Left colon (tissue), 2 donors: ENCODE measurements around the gene TMEM178B. TPM values are rescaled to one million over a fixed set of nuclear protein-coding genes. Genes with fewer than 3 reads are reported as not detected.

Experiments used
- ATAC-seq: fragments of 200-7000 bp; cut with Tn5 transposase; one replicate; pipeline ENCODE4 v1.9.1; 2020; ENCODE audit warnings: mild to moderate bottlenecking, moderate library complexity
- DNase-seq, 2 donors: peaks; one replicate each; pipeline ENCODE4 v3.0.0-alpha.2; 2020
- intact Hi-C, 2 donors: fragments of 100-400 bp; cut with DNase I in 1 of 2; cut with micrococcal nuclease in 1 of 2; formaldehyde crosslinking; loops; one replicate each; pipeline versions ENCODE4 v1.11.2 to v1.14.0; 2022; cut with DNase I, micrococcal nuclease
- total RNA-seq, 2 donors: library from RNA; stranded (reverse); fragmentation: NEBNext Ultra II Directional; extraction: Animal tissue kit (Norgen Biotek cat#: 25700); gene quantifications; one replicate each; pipeline ENCODE4 v1.2.1, GENCODE V29; 2021
- donor health status: DM: no; HTN: no; CAD: no.
- donor health status: DM: yes; HTN: yes; CAD: no.

TMEM178B gene
- total RNA-seq, 2 donors from 2014 or later, result 0.31 to 0.34 TPM

DNA sequence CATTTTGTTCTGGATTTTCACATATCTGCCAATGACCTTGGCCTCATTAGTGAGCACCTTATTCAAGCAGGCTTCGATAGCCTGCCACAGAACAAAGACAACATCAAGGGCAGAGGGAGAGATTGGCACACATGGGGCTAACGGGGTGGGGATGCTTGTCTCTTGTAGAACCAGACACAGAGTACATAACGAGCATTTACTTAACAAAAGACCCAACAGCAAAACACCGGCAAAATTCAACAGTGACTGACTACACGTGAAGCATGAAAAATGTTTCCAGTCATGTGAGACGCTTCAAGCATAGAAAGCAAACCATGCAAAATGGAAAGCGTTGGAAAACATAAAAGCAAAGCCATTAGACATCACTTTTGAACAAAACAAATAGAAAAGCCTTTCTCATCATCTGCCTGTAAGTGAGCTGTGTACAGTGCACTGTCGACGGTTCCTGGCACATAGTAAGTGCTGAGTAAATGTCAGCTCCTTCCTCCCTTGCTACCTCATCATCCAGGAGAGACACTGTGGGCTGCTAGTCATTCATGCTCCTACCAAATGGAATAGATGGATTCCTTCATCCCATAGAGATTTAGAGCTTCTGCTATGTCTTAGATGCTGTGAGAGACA, 342.9 kb downstream of the TMEM178B start:
- DNase-seq (no peak), ATAC-seq (no peak)
- intact Hi-C loops, result no loop called here

DNA sequence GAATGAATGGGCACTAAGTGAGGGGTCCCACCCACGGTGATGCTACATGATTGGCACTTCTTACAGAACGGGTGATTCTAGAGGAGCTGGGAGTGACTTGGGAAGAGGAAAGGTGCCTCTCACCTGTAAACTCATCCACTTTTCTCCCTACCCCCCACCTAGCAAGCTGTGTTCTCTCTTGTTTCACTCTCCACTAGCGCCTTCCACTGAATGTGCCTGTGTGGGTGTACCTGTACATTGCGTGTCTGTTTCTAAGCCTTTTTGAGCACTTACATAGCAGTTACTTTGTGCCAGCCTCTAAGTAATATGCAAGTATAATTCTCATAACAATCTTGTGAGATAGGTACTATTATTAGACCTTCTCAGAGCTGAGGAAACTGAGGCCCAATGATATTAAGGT, 343.6 kb downstream of the TMEM178B start:
- intact Hi-C loops, result no loop called here
- no peak for ATAC-seq
- DNase-seq, result no peak

- no peak for DNase-seq
- ATAC-seq, result no peak
- intact Hi-C loops, result no loop called here
These were observed 344.2 kb downstream of the TMEM178B start for GRCh38 chr7:141418066-141418465.

DNA sequence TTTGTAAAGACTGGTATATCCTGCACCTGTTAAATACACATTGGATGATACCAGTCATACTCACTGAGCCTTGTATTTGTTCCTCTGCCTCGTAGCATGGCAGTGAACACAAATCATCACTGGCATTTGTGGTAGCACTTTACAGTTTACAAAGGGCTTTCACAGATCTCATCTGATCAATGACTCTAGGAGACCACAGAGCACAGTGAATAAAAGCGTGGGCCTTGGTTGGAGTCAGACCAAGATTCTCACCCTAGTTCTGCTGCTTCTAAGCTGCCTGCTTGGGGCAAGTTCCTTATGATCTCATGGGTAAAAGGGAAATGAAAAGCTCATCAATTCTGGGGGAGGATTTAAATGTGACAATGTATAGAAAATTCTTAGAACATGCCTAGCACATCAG, 347.4 kb downstream of the TMEM178B start:
- intact Hi-C loops, result no loop called here
- no peak for ATAC-seq
- DNase-seq, result no peak

GRCh38 chr7:141427134-141427533, 353.3 kb downstream of the TMEM178B start:
- intact Hi-C loops, result no loop called here
- DNase-seq, result no peak
- ATAC-seq, result no peak

GRCh38 chr7:141430455-141431139, 356.7 kb downstream of the TMEM178B start:
- intact Hi-C loops, result no loop called here
- DNase-seq, result no peak
- no peak for ATAC-seq

DNA sequence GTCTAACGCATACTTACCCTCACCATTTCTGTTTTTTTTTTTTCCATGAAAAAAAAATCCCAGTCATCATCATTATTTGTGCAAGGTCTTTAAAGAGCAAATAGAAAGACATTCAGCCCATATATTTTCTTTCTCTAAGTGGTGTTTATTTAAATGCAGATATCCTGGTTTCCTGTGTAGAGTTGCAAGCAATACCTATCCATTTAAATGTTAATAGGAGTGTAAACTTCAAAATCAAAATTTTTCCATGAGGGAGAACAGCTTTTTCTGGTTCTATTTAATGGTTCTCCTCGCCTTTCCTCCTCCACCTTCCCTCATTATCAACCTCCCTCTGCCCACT, 357.2 kb downstream of the TMEM178B start:
- ATAC-seq, result no peak
- intact Hi-C loops, result no loop called here

DNA sequence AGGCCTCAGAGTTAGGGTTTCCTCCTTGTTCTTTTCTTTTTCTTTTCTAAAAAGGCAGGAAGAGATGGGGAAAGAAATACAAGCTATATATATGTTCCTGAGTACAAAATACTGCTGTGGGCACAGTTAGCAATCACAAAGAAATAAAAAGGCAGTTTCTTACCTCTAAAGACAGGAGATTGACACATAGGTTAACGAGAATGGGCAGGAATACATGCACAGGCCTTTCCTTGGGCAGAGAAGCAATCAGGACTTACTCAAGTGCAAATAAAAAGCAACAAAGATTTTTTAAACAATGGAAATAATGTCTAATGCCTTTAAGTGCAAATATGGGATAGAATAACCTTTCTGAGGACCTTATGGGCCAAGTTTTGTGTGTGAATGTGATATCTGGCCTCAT, 357.8 kb downstream of the TMEM178B start:
- DNase-seq (no peak), ATAC-seq (no peak)
- intact Hi-C loops, result no loop called here

More for the DNA sequence above, 357.2 kb downstream of the TMEM178B start:
- DNase-seq, result no peak

DNA sequence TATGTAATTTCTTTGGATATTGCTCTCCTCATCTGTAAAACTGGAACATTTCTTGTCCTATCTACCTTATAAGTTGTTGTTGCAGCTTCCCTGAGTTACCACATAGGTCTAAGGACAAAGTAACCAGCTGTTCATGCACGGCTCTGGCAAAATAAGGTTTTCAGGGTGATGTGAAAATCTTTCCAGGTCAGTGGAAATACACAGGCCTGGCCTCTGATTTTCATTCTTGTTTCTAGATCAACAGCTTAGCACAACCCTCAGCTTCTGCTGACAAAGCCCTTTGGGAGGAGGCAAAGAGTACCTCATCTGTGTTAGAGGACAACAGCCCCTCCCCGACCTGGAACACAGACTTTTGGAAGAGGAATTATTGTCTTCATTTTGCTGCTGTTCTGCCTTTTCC, 359.8 kb downstream of the TMEM178B start:
- intact Hi-C loops, result no loop called here
- ATAC-seq (no peak), DNase-seq (no peak)

GRCh38 chr7:141436139-141436538, 362.3 kb downstream of the TMEM178B start:
- ATAC-seq (no peak), DNase-seq (no peak)
- intact Hi-C loops, result no loop called here

- intact Hi-C loops, result no loop called here
- no peak for ATAC-seq
- no peak for DNase-seq
These were observed 362.8 kb downstream of the TMEM178B start for GRCh38 chr7:141436575-141437075.

DNA sequence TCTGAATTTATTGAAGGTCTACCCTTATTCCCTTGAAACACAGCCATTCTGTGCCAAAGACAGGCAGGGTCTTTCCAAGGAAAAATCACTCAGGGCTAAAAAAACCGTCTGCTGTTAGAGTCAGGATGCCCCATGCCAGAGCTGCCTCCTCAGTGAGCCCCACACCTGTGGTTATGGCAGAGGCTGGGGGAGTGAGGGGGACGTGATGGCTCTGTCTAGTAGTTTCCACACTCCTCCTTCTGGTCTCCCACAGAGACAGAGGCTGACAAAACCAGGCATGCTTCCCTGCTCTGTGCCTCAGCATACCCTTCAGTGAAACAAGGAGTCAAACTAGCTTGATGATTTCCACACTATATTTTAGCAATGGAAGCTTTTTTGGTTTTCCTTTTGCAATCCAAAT, 365.3 kb downstream of the TMEM178B start:
- no peak for DNase-seq
- intact Hi-C loops, result no loop called here
- no peak for ATAC-seq

GRCh38 chr7:141439776-141440175, 365.9 kb downstream of the TMEM178B start:
- ATAC-seq (no peak), DNase-seq (no peak)
- intact Hi-C loops, result no loop called here

DNA sequence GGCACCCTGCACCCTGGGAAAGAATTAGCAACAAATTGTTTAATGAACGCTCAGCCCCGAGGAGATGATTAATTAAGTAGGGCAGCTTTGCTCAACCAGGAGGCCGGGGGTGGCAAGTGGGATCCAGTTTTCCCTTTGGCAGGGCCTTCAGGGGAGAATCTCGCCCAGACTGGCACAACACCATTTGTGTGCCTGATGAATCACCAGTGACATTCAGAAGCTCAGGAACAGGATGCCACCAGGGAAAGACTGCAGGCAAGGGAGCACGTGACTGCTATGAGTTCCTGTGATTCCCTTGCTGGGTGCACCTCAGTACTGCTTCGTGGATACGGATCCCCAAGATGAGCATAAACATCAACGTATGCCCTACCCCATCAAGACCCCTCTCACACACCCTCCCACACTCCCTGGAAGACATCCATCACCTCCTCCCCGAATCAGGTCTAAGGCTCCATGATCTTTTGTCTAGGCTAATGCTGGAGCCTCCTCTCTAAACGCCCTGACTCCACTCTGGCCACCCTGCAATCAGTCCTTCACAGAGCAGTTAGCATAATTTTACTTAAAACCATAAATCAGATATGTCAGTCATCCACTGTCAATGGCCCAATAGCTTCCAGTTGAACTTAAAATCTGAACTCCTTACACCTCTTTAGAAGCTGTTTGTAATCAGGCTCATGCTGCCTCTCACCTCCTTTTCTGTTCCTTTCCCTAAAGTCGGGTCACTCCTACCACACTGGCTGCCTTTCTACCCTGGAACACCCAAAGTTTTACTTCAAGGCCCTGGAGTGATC, 368.2 kb downstream of the TMEM178B start:
- ATAC-seq, result no peak
- intact Hi-C loops, result no loop called here
- DNase-seq, result no peak

- intact Hi-C loops, result no loop called here
- ATAC-seq (no peak), DNase-seq (no peak)
These were observed 368.9 kb downstream of the TMEM178B start for GRCh38 chr7:141442781-141443180.

GRCh38 chr7:141444961-141445360, 371.1 kb downstream of the TMEM178B start:
- intact Hi-C loops, result no loop called here
- DNase-seq, result no peak
- ATAC-seq, result no peak

DNA sequence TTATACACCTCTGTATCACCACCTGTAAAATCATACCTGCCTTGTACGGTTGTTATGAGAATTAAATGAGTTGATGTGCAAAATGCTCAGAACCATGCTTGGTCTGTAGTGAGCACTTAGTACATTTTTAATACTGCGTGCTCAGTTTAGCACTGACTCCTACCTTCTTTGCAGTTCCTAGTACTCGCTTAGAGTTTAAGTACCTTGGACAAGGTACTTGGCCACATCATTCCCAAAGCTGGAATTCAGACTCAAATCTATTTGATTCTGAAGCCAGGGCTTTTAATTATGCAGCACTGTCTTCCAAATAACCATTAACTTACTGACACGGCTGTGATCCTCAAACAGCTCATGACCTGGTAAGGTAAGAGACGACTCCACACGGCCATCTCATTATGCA, 377.4 kb downstream of the TMEM178B start:
- no peak for DNase-seq
- ATAC-seq, result no peak
- intact Hi-C loops, result no loop called here

DNA sequence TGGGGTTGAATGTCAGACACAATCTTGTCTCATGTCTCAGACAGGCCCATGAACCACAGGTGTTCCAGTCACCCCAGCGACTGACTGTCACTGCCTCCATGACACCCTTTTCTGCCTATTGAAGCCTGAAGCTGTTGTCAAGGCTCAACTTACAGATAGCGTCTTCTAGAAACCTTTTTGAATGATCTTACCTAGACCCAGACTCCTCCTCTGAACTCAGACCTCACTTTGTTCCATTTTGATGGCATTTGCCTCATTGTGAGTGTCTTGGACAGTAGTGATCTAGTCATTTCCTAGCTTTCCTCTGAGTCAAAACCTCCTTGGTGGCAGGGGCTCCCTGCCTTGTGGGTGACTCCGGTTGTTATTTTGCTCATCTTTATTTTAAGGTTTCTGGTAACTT, 379.0 kb downstream of the TMEM178B start:
- intact Hi-C loops, result no loop called here
- DNase-seq (no peak), ATAC-seq (no peak)

GRCh38 chr7:141454338-141454737, 380.5 kb downstream of the TMEM178B start:
- intact Hi-C loops, result no loop called here
- ATAC-seq, result no peak
- no peak for DNase-seq

DNA sequence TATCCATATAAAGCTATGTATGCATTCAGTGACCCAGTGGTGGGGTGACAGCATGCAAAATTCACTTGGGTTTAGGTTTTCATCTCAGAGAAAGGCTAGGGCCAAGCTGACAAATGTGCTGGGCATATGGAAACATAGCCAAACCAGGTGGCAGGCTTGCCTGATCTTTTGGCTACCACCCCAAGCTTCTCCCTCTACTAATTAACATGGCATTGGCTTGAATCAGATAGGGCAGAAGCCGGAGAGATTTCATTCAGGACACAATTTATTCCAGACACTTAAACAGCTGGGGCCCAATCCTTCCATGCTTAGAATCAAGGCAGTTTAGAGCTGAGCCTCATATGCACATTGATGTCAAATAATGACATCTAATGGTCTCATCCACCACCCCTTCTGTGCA, 381.9 kb downstream of the TMEM178B start:
- ATAC-seq, result no peak
- DNase-seq, result no peak
- intact Hi-C loops, result no loop called here
